Activated CD8-positive, alpha-beta T cell treated with anti-CD3 and anti-CD28 coated beads for 36 hours (primary cell): ENCODE measurements around the gene FAM111A. TPM values are rescaled to one million over a fixed set of nuclear protein-coding genes. Genes with fewer than 3 reads are reported as not detected.

ENCODE experiments used
- ATAC-seq: fragments of 200-7000 bp; cut with Tn5 transposase; one replicate; pipeline ENCODE4 v1.10.0; 2021; ENCODE audit warnings: mild to moderate bottlenecking, moderate library complexity
- CTCF ChIA-PET: fragments of 350-600 bp; sonication (Branson Sonifier 250); formaldehyde crosslinking; loops from one replicate; lab custom pipeline; 2021; ENCODE audit warnings: antibody characterized with exemption; lab: Charles Lee
- POLR2A ChIA-PET: fragments of 350-600 bp; sonication (Branson Sonifier 250); formaldehyde crosslinking; loops from one replicate; lab custom pipeline; 2021; ENCODE audit warnings: antibody characterized with exemption; lab: Charles Lee
- DNase-seq: peaks from one replicate; pipeline ENCODE4 v3.0.0-alpha.2; 2020
- H3K27ac Mint-ChIP-seq: one replicate; pipeline ENCODE4 v1.8.0; 2021; ENCODE audit warnings: mild to moderate bottlenecking, mixed read lengths
- H3K27me3 Mint-ChIP-seq: one replicate; pipeline ENCODE4 v1.8.0; 2021; ENCODE audit warnings: mixed read lengths
- H3K36me3 Mint-ChIP-seq: one replicate; pipeline ENCODE4 v1.8.0; 2021; ENCODE audit warnings: low read depth, mixed read lengths
- H3K4me1 Mint-ChIP-seq: one replicate; pipeline ENCODE4 v1.8.0; 2021; ENCODE audit warnings: low read depth, mixed read lengths
- H3K4me3 Mint-ChIP-seq: one replicate; pipeline ENCODE4 v1.8.0; 2021; ENCODE audit warnings: mild to moderate bottlenecking, moderate library complexity, mixed read lengths
- H3K9me3 Mint-ChIP-seq: one replicate; pipeline ENCODE4 v1.8.0; 2021; ENCODE audit warnings: mixed read lengths
- intact Hi-C: fragments of 100-400 bp; cut with micrococcal nuclease; formaldehyde crosslinking; loops from one replicate; pipeline ENCODE4 v1.10.0; 2022
- total RNA-seq, 2 experiments: library from RNA; stranded (reverse); gene quantifications; one replicate each; pipeline ENCODE4 v1.2.3, GENCODE V29; 2021
- TF ChIP-seq, protein P1 (sequence below): fragments of 200-600 bp; IDR thresholded peaks from one replicate; pipeline ENCODE4 v1.8.0; 2022; ENCODE audit warnings: antibody characterized with exemption, mild to moderate bottlenecking

Gene FAM111A
- total RNA-seq, 2 experiments from 2014 or later = 71.8 to 74.5 TPM

DNA sequence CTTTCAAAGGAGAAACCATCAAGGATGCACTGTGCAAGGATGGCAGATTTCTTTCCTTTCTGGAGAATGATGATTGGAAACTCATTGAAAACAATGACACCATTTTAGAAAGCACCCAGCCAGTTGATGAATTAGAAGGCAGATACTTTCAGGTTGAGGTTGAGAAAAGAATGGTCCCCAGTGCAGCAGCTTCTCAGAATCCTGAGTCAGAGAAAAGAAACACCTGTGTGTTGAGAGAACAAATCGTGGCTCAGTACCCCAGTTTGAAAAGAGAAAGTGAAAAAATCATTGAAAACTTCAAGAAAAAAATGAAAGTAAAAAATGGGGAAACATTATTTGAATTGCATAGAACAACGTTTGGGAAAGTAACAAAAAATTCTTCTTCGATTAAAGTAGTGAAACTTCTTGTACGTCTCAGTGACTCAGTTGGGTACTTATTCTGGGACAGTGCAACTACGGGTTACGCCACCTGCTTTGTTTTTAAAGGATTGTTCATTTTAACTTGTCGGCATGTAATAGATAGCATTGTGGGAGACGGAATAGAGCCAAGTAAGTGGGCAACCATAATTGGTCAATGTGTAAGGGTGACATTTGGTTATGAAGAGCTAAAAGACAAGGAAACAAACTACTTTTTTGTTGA, 9.8 kb downstream of the FAM111A start:
- intact Hi-C loops = no loop called here
- DNase-seq = peak; percentile 45
- H3K27ac Mint-ChIP-seq = peak overlapping the region; percentile 91
- CTCF ChIA-PET = interaction anchor here (0.8 to 4.9 kb wide), 6 partner anchors 9 to 94 kb away, joined by 3 to 21 read pairs (median 3); partner anchors contain the start of genes DTX4 and FAM111A
- POLR2A ChIA-PET = interaction anchor here (0.7 to 1.5 kb wide), 2 partner anchors 10 to 348 kb away, joined by 4 to 5 read pairs; partner anchors contain the start of gene FAM111A
- H3K27me3 Mint-ChIP-seq = no peaks in the 10 kb centered on the region
- peak; percentile 95 for ATAC-seq
- TF ChIP-seq, protein P1, sequence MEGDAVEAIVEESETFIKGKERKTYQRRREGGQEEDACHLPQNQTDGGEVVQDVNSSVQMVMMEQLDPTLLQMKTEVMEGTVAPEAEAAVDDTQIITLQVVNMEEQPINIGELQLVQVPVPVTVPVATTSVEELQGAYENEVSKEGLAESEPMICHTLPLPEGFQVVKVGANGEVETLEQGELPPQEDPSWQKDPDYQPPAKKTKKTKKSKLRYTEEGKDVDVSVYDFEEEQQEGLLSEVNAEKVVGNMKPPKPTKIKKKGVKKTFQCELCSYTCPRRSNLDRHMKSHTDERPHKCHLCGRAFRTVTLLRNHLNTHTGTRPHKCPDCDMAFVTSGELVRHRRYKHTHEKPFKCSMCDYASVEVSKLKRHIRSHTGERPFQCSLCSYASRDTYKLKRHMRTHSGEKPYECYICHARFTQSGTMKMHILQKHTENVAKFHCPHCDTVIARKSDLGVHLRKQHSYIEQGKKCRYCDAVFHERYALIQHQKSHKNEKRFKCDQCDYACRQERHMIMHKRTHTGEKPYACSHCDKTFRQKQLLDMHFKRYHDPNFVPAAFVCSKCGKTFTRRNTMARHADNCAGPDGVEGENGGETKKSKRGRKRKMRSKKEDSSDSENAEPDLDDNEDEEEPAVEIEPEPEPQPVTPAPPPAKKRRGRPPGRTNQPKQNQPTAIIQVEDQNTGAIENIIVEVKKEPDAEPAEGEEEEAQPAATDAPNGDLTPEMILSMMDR = no peak
- peak overlapping the region; percentile 55 for H3K4me3 Mint-ChIP-seq
- H3K4me1 Mint-ChIP-seq = peaks cover 36% of the 10 kb centered on the region
- H3K9me3 Mint-ChIP-seq = no peaks in the 10 kb centered on the region
- peaks cover 57% of the 10 kb centered on the region for H3K36me3 Mint-ChIP-seq

DNA sequence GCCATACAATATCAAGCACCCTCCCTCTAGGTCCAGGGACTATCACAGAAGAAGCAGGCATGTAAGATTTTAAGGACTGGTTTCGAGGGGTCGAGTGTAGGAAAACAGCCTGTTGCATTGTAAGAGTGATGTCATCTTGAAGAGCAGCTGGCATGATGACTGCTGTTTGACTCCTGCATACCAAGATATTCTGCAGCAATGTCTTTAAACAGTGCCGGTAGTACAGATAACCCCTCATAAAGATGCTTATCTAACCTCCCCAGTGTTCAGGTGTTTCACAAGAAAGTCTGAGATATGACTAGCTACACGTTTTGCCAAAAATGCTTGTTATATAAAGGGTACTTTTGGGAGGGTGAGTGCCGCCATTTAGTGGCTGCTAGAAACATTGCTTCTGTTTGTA, 12.0 kb downstream of the FAM111A start:
- DNase-seq (no peak), ATAC-seq (no peak)
- POLR2A ChIA-PET = no interaction called here
- Mint-ChIP-seq H3K4me3 (no peak overlapping the region), H3K27me3 (no peaks in the 10 kb centered on the region), H3K9me3 (no peaks in the 10 kb centered on the region), H3K36me3 (peaks cover 42% of the 10 kb centered on the region), H3K27ac (no peak overlapping the region), H3K4me1 (peaks cover 33% of the 10 kb centered on the region)
- CTCF ChIA-PET = interaction anchor here (1.6 to 4.9 kb wide), 2 partner anchors 13 to 19 kb away, joined by 6 to 21 read pairs; partner anchors contain the start of gene FAM111A
- TF ChIP-seq, protein P1 = no peak
- intact Hi-C loops = loop anchor here (5.0 kb wide), 2 partner anchors 57 to 283 kb away; partner anchors contain the start of gene OR5A1

DNA sequence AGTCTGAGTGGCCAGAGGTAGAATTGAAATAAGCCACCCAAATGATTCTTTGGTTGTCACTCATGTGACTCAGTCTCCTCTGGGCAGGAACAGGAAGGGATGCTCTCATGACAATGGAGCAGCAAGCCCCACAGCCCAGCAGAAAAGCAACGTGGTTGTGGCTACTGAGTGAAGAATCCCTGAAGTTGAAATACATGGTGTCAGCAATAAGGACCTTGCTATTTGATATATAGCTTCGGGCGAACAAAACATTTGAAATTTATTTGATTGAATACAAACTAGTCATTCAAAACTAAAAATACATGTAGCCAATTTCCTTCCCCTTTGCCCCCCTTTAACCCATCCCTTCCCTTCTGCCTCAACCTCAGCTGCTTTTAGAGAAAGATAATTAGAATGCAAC, 14.8 kb downstream of the FAM111A start:
- ChIA-PET POLR2A (interaction anchor here (1.1 to 2.0 kb wide), 3 partner anchors 9 to 15 kb away, joined by 3 to 9 read pairs (median 8); partner anchors contain the start of gene FAM111A), CTCF (interaction anchor here (1.0 to 3.8 kb wide), 25 partner anchors 9 to 503 kb away, joined by 3 to 143 read pairs (median 9); partner anchors contain the start of genes DTX4, FAM111A and FAM111B)
- Mint-ChIP-seq H3K9me3 (no peaks in the 10 kb centered on the region), H3K4me1 (peaks cover 12% of the 10 kb centered on the region), H3K27me3 (peaks cover 9% of the 10 kb centered on the region), H3K4me3 (no peak overlapping the region), H3K27ac (no peak overlapping the region), H3K36me3 (peaks cover 18% of the 10 kb centered on the region)
- no peak for ATAC-seq
- TF ChIP-seq, protein P1 = no peak
- intact Hi-C loops = loop anchor here (5.0 kb wide), 2 partner anchors 60 to 280 kb away; partner anchors contain the start of gene OR5A1
- DNase-seq = no peak

DNA sequence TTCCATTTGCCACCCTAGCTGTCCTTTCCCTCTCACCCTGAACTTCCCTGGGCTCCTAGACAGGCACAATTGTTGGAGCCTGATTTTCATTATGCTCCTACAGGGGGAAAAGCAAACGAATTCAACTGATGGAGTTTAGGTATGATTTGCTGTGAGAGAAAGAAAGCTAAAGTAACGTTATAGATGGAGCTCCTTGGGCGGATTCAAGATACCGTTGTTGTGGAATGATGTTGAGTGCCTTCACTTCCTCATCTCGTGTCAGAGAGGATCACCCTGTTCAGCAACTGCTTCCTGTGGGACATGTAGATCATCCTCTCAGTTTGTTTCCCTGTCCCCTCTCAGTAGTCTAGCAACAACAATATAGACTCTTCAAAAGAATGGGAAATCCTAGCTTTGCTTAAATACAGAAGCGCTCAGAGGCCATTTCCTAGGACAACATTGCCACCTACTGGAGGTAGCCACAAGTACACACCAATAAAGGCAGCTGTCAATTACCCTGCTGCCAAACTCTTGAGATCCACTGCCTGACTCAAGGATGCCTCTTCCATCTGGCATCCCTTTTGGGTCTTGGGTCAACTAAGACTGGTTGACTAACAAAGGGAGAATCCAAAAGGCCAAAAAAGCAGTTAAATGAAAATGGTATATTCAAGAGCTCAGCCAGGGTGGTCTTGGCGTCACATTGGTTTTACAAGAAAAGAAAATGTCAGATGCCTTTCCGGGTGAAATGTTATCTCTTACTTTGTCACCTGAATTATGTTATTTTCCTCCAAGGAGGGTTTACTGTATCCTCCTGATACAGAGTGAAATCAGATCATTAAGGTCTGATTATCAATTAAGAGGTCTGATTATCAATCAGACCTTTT, 15.8 kb downstream of the FAM111A start:
- peak; percentile 78 for DNase-seq
- peak; percentile 97 for ATAC-seq
- H3K4me3 Mint-ChIP-seq = no peak overlapping the region
- no peaks in the 10 kb centered on the region for H3K9me3 Mint-ChIP-seq
- TF ChIP-seq, protein P1 = peak; percentile 85
- CTCF ChIA-PET = interaction anchor here (0.7 to 3.8 kb wide), 57 partner anchors 8 to 1358 kb away, joined by 3 to 143 read pairs (median 5); partner anchors contain the start of genes DTX4, FAM111A and FAM111B
- POLR2A ChIA-PET = interaction anchor here (0.8 to 2.0 kb wide), 4 partner anchors 10 to 52 kb away, joined by 3 to 9 read pairs (median 6); partner anchors contain the start of gene FAM111A
- peaks cover 10% of the 10 kb centered on the region for H3K27me3 Mint-ChIP-seq
- no peak overlapping the region for H3K27ac Mint-ChIP-seq
- peaks cover 4% of the 10 kb centered on the region for H3K4me1 Mint-ChIP-seq
- H3K36me3 Mint-ChIP-seq = peaks cover 8% of the 10 kb centered on the region
- intact Hi-C loops = loop anchor here (2.0 to 5.0 kb wide), 3 partner anchors 61 to 279 kb away; partner anchors contain the start of gene OR5A1
